ENCODE results near the gene ALCAM.

GRCh38 chr3:105435277-105435676, 68.6 kb downstream of the ALCAM start:
- no peak for TF ChIP-seq EZH2 (IDR thresholded peaks at IDR 0.05; ENCODE audit: low read length, missing control alignments)
- TF ChIP-seq CTCF (conservative IDR thresholded peaks at IDR 0.05 in 1 of 2, IDR thresholded peaks at IDR 0.05 in 1 of 2; ENCODE audit: low read depth in 1 of 2, low read length in 2 of 2): no peak
